GM19397 (cell line): Measurements from ENCODE around the gene TMEM106C.

ENCODE experiments used
- ATAC-seq: cut with Tn5 transposase; IDR thresholded peaks from one replicate; pipeline ENCODE4 v1.9.1; 2021; ENCODE audit warnings: mild to moderate bottlenecking, moderate library complexity; ENCODE audit not compliant: unreplicated experiment

TMEM106C gene

GRCh38 chr12:47992776-47993175 is 29.4 kb downstream of the TMEM106C start:
- ATAC-seq = no peak

GRCh38 chr12:47993491-47993890 is 30.1 kb downstream of the TMEM106C start:
- no peak for ATAC-seq

GRCh38 chr12:47995981-47996401 is 32.6 kb downstream of the TMEM106C start:
- no peak for ATAC-seq

GRCh38 chr12:47997321-47997720 is 33.9 kb downstream of the TMEM106C start:
- ATAC-seq = no peak

GRCh38 chr12:47999816-48000215 is 36.4 kb downstream of the TMEM106C start:
- ATAC-seq = no peak

- ATAC-seq = no peak
These were observed 37.6 kb downstream of the TMEM106C start for GRCh38 chr12:48000878-48001504.

- ATAC-seq = no peak
These were observed 38.4 kb downstream of the TMEM106C start for GRCh38 chr12:48001505-48002413.

GRCh38 chr12:48002414-48002730 is 39.0 kb downstream of the TMEM106C start:
- ATAC-seq = no peak

- no peak for ATAC-seq
These were observed 39.4 kb downstream of the TMEM106C start for GRCh38 chr12:48002773-48003218.

- no peak for ATAC-seq
These were observed 40.0 kb downstream of the TMEM106C start for GRCh38 chr12:48003226-48004052.

GRCh38 chr12:48004053-48004941 is 40.9 kb downstream of the TMEM106C start, which contains the start of gene COL2A1:
COL2A1 (minus strand) TSS chr12:48004476; CDS start chr12:48004321, 155 bp downstream.
- ATAC-seq = no peak

- ATAC-seq = no peak
These were observed 41.8 kb downstream of the TMEM106C start for GRCh38 chr12:48005001-48005749.

- ATAC-seq = no peak
These were observed 42.3 kb downstream of the TMEM106C start for GRCh38 chr12:48005750-48006021.

- no peak for ATAC-seq
These were observed 43.8 kb downstream of the TMEM106C start for GRCh38 chr12:48007206-48007605.

GRCh38 chr12:48008349-48008748 is 45.0 kb downstream of the TMEM106C start:
- no peak for ATAC-seq

- no peak for ATAC-seq
These were observed 45.6 kb downstream of the TMEM106C start for GRCh38 chr12:48008950-48009349.

- no peak for ATAC-seq
These were observed 46.1 kb downstream of the TMEM106C start for GRCh38 chr12:48009471-48009870.

- no peak for ATAC-seq
These were observed 47.1 kb downstream of the TMEM106C start for GRCh38 chr12:48010366-48010970.

GRCh38 chr12:48012070-48012469 is 48.7 kb downstream of the TMEM106C start:
- ATAC-seq = no peak
